OCI-LY7 (cell line): Measurements from ENCODE around the gene SUDS3. TPM values are rescaled to one million over a fixed set of nuclear protein-coding genes. Genes with fewer than 3 reads are reported as not detected.
A peak's percentile ranks its signal among the peaks of the same experiment; 100 is the strongest.

Experiments used
- BruUV-seq: library from RNA; stranded (reverse); fragments of 400-500 nt; replicated peaks from 2 replicates; lab custom pipeline; 2021; lab: Mats Ljungman, UMichigan
- CTCF ChIA-PET: fragments of 300-600 bp; sonication (Branson Sonifier 250); formaldehyde crosslinking; loops from one replicate; lab custom pipeline; 2022; ENCODE audit warnings: antibody characterized with exemption; ENCODE audit not compliant: unreplicated experiment; lab: Charles Lee
- POLR2A ChIA-PET: fragments of 300-600 bp; sonication (Branson Sonifier 250); formaldehyde crosslinking; loops from one replicate; lab custom pipeline; 2022; ENCODE audit warnings: antibody characterized with exemption; lab: Charles Lee
- DNase-seq: peaks from one replicate; pipeline ENCODE4 v3.0.0-alpha.2; 2015; ENCODE audit warnings: low spot score
- H2AFZ ChIP-seq: fragments of 200-600 bp; sonication (generic), shearing (Covaris generic); 2 replicates; pipeline ENCODE4 v1.6.1; 2014; ENCODE audit warnings: mild to moderate bottlenecking, antibody characterized with exemption, low read length, moderate library complexity
- H3K27ac ChIP-seq: fragments of 200-600 bp; sonication (generic); 2 replicates; pipeline ENCODE4 v1.5.1; 2014; ENCODE audit warnings: mixed run types, low read depth, mild to moderate bottlenecking, moderate library complexity, low read length, inconsistent platforms; ENCODE audit not compliant: poor library complexity, severe bottlenecking
- H3K36me3 ChIP-seq: fragments of 200-600 bp; sonication (generic); 2 replicates; pipeline ENCODE4 v1.6.1; 2014; ENCODE audit warnings: mild to moderate bottlenecking, antibody characterized with exemption, low read length, moderate library complexity, mixed read lengths; ENCODE audit not compliant: insufficient read depth
- H3K4me1 ChIP-seq: fragments of 200-600 bp; sonication (generic); 2 replicates; pipeline ENCODE4 v1.5.1; 2014; ENCODE audit warnings: mild to moderate bottlenecking, low read length; ENCODE audit not compliant: insufficient read depth, poor library complexity, severe bottlenecking
- H3K4me2 ChIP-seq: fragments of 200-600 bp; sonication (generic); 2 replicates; pipeline ENCODE4 v1.6.1; 2014; ENCODE audit warnings: mild to moderate bottlenecking, low read length
- H3K4me3 ChIP-seq: fragments of 200-600 bp; sonication (generic); 2 replicates; pipeline ENCODE4 v1.5.1; 2014; ENCODE audit warnings: mild to moderate bottlenecking, low read depth, low read length; ENCODE audit not compliant: poor library complexity, severe bottlenecking
- H3K79me2 ChIP-seq: fragments of 200-600 bp; sonication (generic); 2 replicates; pipeline ENCODE4 v1.6.1; 2016; ENCODE audit warnings: low read depth, mild to moderate bottlenecking, low read length, moderate library complexity, mixed read lengths; ENCODE audit not compliant: insufficient read depth
- H3K9me2 ChIP-seq: fragments of 200-600 bp; sonication (generic); 2 replicates; pipeline ENCODE4 v1.6.1; 2016; ENCODE audit warnings: mild to moderate bottlenecking, low read length, mixed read lengths; ENCODE audit not compliant: insufficient read depth
- H3K9me3 ChIP-seq: fragments of 200-600 bp; sonication (generic); 2 replicates; pipeline ENCODE4 v1.6.1; 2014; ENCODE audit warnings: mild to moderate bottlenecking, mixed run types, low read length, mixed read lengths
- H4K20me1 ChIP-seq: fragments of 200-600 bp; sonication (generic); 2 replicates; pipeline ENCODE4 v1.6.1; 2014; ENCODE audit warnings: mild to moderate bottlenecking, antibody characterized with exemption, low read length, moderate library complexity, mixed read lengths; ENCODE audit not compliant: insufficient read depth
- CTCF ChIP-seq: fragments of 200-600 bp; sonication (generic); conservative IDR thresholded peaks from 2 replicates; pipeline ENCODE4 v1.5.1; 2014; ENCODE audit warnings: mild to moderate bottlenecking, antibody characterized with exemption, low read length, moderate library complexity, mixed read lengths
- EZH2phosphoT487 ChIP-seq: fragments of 200-600 bp; sonication (generic); IDR thresholded peaks from 2 replicates; pipeline ENCODE4 v1.6.1; 2018; ENCODE audit warnings: low read depth, borderline replicate concordance, mild to moderate bottlenecking, mixed run types, antibody characterized with exemption, low read length, moderate library complexity, mixed read lengths
- intact Hi-C: fragments of 100-400 bp; cut with micrococcal nuclease; formaldehyde crosslinking; loops from one replicate; pipeline ENCODE4 v1.10.0; 2022; ENCODE audit not compliant: unreplicated experiment
- total RNA-seq, 2 experiments: library from RNA; depleted of rRNA in 1 of 2; stranded (reverse); fragments of >200 nt in 1 of 2; shearing (Covaris generic) in 1 of 2; gene quantifications; 2 replicates each; pipeline ENCODE4 v1.2.3, GENCODE V29; 2014 to 2022

The SUDS3 gene
- total RNA-seq, 2 experiments from 2014 or later: 34.4 to 39.1 TPM

- 0 out of 2 replicates have a peak, but pooled peaks cover 5% of the 10 kb centered on the region for H3K9me3 ChIP-seq
- no peaks in the 10 kb centered on the region for H4K20me1 ChIP-seq
- no peaks in the 10 kb centered on the region for H3K9me2 ChIP-seq
- CTCF ChIA-PET: no interaction called here
- peaks cover 27% of the 10 kb centered on the region for H3K4me1 ChIP-seq
- peaks cover 61% of the 10 kb centered on the region for H3K79me2 ChIP-seq
- peak overlapping the region; percentile 60 for H3K27ac ChIP-seq
- intact Hi-C loops: no loop called here
- peak; percentile 68 for DNase-seq
- H3K4me2 ChIP-seq: peak overlapping the region; percentile 70
- no TSS peak for BruUV-seq
- peak overlapping the region; percentile 23; the same call in 1 of the 2 replicates for H2AFZ ChIP-seq
- TF ChIP-seq EZH2phosphoT487 (no peak), CTCF (no peak)
- H3K36me3 ChIP-seq: peaks cover 25% of the 10 kb centered on the region
- POLR2A ChIA-PET: interaction anchor here (0.6 to 1.6 kb wide), 4 partner anchors 10 to 1795 kb away, joined by 3 to 4 read pairs (median 3); no protein-coding TSS in a partner anchor
- H3K4me3 ChIP-seq: peak overlapping the region; percentile 46
Measured at GRCh38 chr12:118330421-118331018, 45.8 kb upstream of the SUDS3 start.

GRCh38 chr12:118332511-118332910, 43.8 kb upstream of the SUDS3 start:
- TF ChIP-seq EZH2phosphoT487 (no peak), CTCF (no peak)
- Histone ChIP-seq H2AFZ (no peak overlapping the region), H3K4me3 (no peak overlapping the region), H3K4me2 (no peak overlapping the region), H3K27ac (no peak overlapping the region), H3K9me3 (no peaks in the 10 kb centered on the region), H3K4me1 (peaks cover 27% of the 10 kb centered on the region), H3K79me2 (peaks cover 47% of the 10 kb centered on the region), H3K36me3 (peaks cover 11% of the 10 kb centered on the region), H4K20me1 (no peaks in the 10 kb centered on the region), H3K9me2 (no peaks in the 10 kb centered on the region)
- BruUV-seq: no TSS peak
- intact Hi-C loops: no loop called here
- ChIA-PET POLR2A (interaction anchor here (0.7 to 1.5 kb wide), 4 partner anchors 10 to 27 kb away, joined by 3 to 4 read pairs (median 4); no protein-coding TSS in a partner anchor), CTCF (no interaction called here)
- DNase-seq: no peak

- Histone ChIP-seq H3K4me2 (no peak overlapping the region), H3K9me3 (no peaks in the 10 kb centered on the region), H2AFZ (no peak overlapping the region), H3K27ac (no peak overlapping the region), H4K20me1 (no peaks in the 10 kb centered on the region), H3K4me3 (no peak overlapping the region), H3K36me3 (peaks cover 11% of the 10 kb centered on the region), H3K4me1 (peaks cover 19% of the 10 kb centered on the region), H3K79me2 (peaks cover 34% of the 10 kb centered on the region), H3K9me2 (no peaks in the 10 kb centered on the region)
- intact Hi-C loops: no loop called here
- no TSS peak for BruUV-seq
- ChIA-PET CTCF (no interaction called here), POLR2A (interaction anchor here (0.7 kb wide), 1 partner anchor 44 kb away, joined by 4 read pairs; no protein-coding TSS in a partner anchor)
- TF ChIP-seq CTCF: no peak
- no peak for TF ChIP-seq EZH2phosphoT487
- DNase-seq: no peak
Measured at GRCh38 chr12:118334241-118334640, 42.1 kb upstream of the SUDS3 start.
